Fibroblast of skin of left biceps (primary cell): ENCODE measurements around the gene NPAS4.
A peak's percentile ranks its signal among the peaks of the same experiment; 100 is the strongest.
"Not testable (repeated sequence)": the region's sequence is repeated elsewhere in the genome, so short reads cannot be mapped to it uniquely, and the experiment has no call there.

Experiments
- DNase-seq, 2 experiments: peaks; one replicate each; pipeline ENCODE4 v3.0.0-alpha.2; 2013; ENCODE audit warnings: low read depth in 2 of 2

NPAS4 gene

GRCh38 chr11:66420671-66421476, at the start of gene NPAS4:
TSS of gene NPAS4 (plus strand) at chr11:66421035. CDS start at chr11:66421180, 145 bp downstream.
- DNase-seq, result no peak

- DNase-seq, result no peak
Observed at GRCh38 chr11:66371627-66372415, 49.0 kb upstream of the NPAS4 start, which contains the start of gene SLC29A2. TSS of gene SLC29A2 (minus strand) at chr11:66371760. CDS start at chr11:66371591, 169 bp downstream.

- DNase-seq, result no peak
Observed at GRCh38 chr11:66373265-66373664, 47.6 kb upstream of the NPAS4 start.

GRCh38 chr11:66373690-66374287, 47.0 kb upstream of the NPAS4 start:
- not testable (repeated sequence) for DNase-seq

GRCh38 chr11:66380264-66380663, 40.6 kb upstream of the NPAS4 start:
- not testable (repeated sequence) for DNase-seq

- not testable (repeated sequence) for DNase-seq
Observed at GRCh38 chr11:66384316-66384715, 36.5 kb upstream of the NPAS4 start.

- peak; percentile 53 to 57 for DNase-seq
Observed at GRCh38 chr11:66386171-66387069, 34.4 kb upstream of the NPAS4 start.

- DNase-seq, result peak in 1 of 2 experiments; percentile 23
Observed at GRCh38 chr11:66388780-66389386, 32.0 kb upstream of the NPAS4 start.

GRCh38 chr11:66391322-66391721, 29.5 kb upstream of the NPAS4 start:
- DNase-seq, result no peak

- no peak for DNase-seq
Observed at GRCh38 chr11:66393954-66394353, 26.9 kb upstream of the NPAS4 start.

- no peak for DNase-seq
Observed at GRCh38 chr11:66407651-66408050, 13.2 kb upstream of the NPAS4 start.

- DNase-seq, result peak; percentile 90 to 92
Observed at GRCh38 chr11:66408488-66409214, 12.2 kb upstream of the NPAS4 start.

- no peak for DNase-seq
Observed at GRCh38 chr11:66409226-66409625, 11.6 kb upstream of the NPAS4 start.

- no peak for DNase-seq
Observed at GRCh38 chr11:66410191-66410590, 10.6 kb upstream of the NPAS4 start.

- DNase-seq, result no peak
Observed at GRCh38 chr11:66411323-66411722, 9.5 kb upstream of the NPAS4 start.

GRCh38 chr11:66412110-66412509, 8.7 kb upstream of the NPAS4 start:
- no peak for DNase-seq

- DNase-seq, result no peak
Observed at GRCh38 chr11:66413167-66413566, 7.7 kb upstream of the NPAS4 start.

GRCh38 chr11:66414120-66414934, 6.5 kb upstream of the NPAS4 start:
- DNase-seq, result no peak

GRCh38 chr11:66415423-66415822, 5.4 kb upstream of the NPAS4 start:
- no peak for DNase-seq
